Measurements from ENCODE around the gene HIF3A. TPM values are rescaled to one million over a fixed set of nuclear protein-coding genes. Genes with fewer than 3 reads are reported as not detected.

HIF3A gene
- polyA plus RNA-seq, 2 of the 4 experiments (the other 2 are of a cell fraction) = not detected

DNA sequence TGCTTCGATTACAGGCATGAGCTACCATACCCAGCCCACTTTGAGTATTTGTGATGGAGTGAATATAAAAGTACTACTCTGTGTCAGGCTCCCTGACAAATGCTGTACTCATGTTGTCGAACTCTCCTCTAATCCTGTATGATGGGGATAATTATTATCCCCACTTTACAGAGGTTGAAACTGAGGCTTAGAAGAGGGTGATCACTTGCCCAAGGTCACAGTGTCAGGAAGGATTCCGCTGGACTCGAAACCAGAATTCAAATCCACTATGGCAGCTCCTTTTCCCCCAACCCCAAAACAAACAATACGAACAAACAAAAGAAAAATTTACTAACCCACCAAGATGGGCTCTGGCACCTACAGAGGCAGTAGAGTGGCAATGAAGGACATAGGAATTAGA, 48.3 kb downstream of the HIF3A start:
- H3K4me3 ChIP-seq = no peak overlapping the region
- H3K9me3 ChIP-seq = no peaks in the 10 kb centered on the region
- H3K27ac ChIP-seq = no peak overlapping the region
- no peak overlapping the region for H3K4me2 ChIP-seq
- FAIRE-seq (no peak), DNase-seq (ENCODE audit: low read depth in 1 of 2, low spot score in 1 of 2) (no peak), ATAC-seq (no peak)
- ChIA-PET CTCF (interaction anchor here (1.0 to 14.1 kb wide), 12 partner anchors 10 to 87 kb away, joined by 3 to 129 read pairs (median 6); no protein-coding TSS in a partner anchor), POLR2A (no interaction called here)
- TF ChIP-seq ATOH8 (CRISPR knock-in tag; IDR thresholded peaks at IDR 0.05; ENCODE audit: low read depth) (no peak), TP53 (CRISPR knock-in tag; IDR thresholded peaks at IDR 0.05) (no peak), ZC3H11A (IDR thresholded peaks at IDR 0.05) (no peak), RAD21 (conservative IDR thresholded peaks at IDR 0.05 in 1 of 2, IDR thresholded peaks at IDR 0.05 in 1 of 2) (no peak), ZFP36 (IDR thresholded peaks at IDR 0.05; ENCODE audit: borderline replicate concordance, partially characterized antibody) (no peak), TFCP2L1 (CRISPR knock-in tag; IDR thresholded peaks at IDR 0.05) (no peak)
- WGBS (ENCODE audit: missing lambda C conversion rate) = 89% methylated on average over 5 of the region's 5 CpGs
- H3K4me1 ChIP-seq = peaks cover 26% of the 10 kb centered on the region

DNA sequence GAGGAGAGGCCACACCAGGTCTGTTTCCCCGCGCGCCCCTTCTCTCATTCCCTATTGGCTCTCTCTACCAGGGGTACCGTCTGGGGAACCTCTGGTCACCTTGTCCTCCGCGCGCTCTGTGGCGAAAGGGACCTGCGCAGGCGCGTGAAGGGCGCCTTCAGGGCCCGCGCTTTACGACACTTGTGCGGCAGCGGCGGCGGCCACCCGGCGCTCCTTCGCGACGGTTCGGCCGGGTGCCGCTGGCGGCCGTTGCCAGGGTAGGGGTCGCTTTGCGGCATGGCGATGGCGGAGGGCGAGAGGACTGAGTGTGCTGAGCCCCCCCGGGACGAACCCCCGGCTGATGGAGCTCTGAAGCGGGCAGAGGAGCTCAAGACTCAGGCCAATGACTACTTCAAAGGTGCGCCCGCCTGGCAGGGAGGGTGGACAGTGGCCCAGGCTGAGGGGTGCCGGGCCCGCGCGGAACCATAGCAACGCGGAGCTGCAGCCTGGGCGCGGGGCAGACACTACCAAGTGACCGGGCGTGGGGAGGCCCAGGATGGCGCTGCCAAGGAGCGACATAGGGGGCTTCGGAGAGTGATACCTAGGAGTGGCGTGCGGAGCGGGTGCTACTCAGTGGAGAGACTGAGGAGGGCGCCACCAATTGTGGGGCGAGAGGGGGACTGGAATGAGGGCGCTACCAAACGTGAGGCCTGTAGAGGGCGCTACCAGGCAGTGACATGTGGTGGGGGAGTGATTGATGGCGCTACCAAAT, 50.2 kb downstream of the HIF3A start, which contains the start of gene PPP5C:
PPP5C (plus strand) TSS at position 267 of the 751 bp plus-strand sequence; CDS start at position 277, 10 bp downstream.
- WGBS (ENCODE audit: missing lambda C conversion rate) = under 1% methylated on average over 28 of the region's 62 CpGs
- ChIA-PET CTCF (interaction anchor here (0.6 to 14.1 kb wide), 36 partner anchors 10 to 326 kb away, joined by 3 to 129 read pairs (median 6); no protein-coding TSS in a partner anchor), POLR2A (interaction anchor here (0.7 to 1.1 kb wide), 6 partner anchors 9 to 370 kb away, joined by 3 to 4 read pairs (median 3); partner anchors contain the start of gene PRKD2)
- peak within 1 kb of the TSS; percentile 71 for H3K4me3 ChIP-seq
- ATAC-seq = peak; percentile 88 to 92
- H3K27ac ChIP-seq = peak within 1 kb of the TSS; percentile 92 to 97
- peak; percentile 98 to 100 for DNase-seq (ENCODE audit: low read depth in 1 of 2, low spot score in 1 of 2)
- H3K9me3 ChIP-seq = no peaks in the 10 kb centered on the region
- peak; percentile 93 for FAIRE-seq
- H3K4me1 ChIP-seq = peaks cover 44% of the 10 kb centered on the region
- peak within 1 kb of the TSS; percentile 89 for H3K4me2 ChIP-seq
- no peak for TF ChIP-seq FOSB (CRISPR knock-in tag; IDR thresholded peaks at IDR 0.05)
- peak; percentile 53 to 69 for TF ChIP-seq RAD21 (conservative IDR thresholded peaks at IDR 0.05 in 1 of 2, IDR thresholded peaks at IDR 0.05 in 1 of 2)
- TF ChIP-seq MAFK (IDR thresholded peaks at IDR 0.05; ENCODE audit: partially characterized antibody) = no peak
- no peak for TF ChIP-seq ZC3H11A (IDR thresholded peaks at IDR 0.05)
- TF ChIP-seq CTCF (IDR thresholded peaks at IDR 0.05) = peak; percentile 96
- no peak for TF ChIP-seq EHMT2 (IDR thresholded peaks at IDR 0.05; ENCODE audit: low read depth)
- TF ChIP-seq HDAC2 (IDR thresholded peaks at IDR 0.05) = no peak
- TF ChIP-seq ESRRA (IDR thresholded peaks at IDR 0.05; ENCODE audit: borderline replicate concordance, low read length) = no peak
- peak; percentile 90; the same call in 1 of the 2 replicates for TF ChIP-seq E2F6 (IDR thresholded peaks at IDR 0.05; ENCODE audit: borderline replicate concordance, low read depth)
- TF ChIP-seq SMC3 (IDR thresholded peaks at IDR 0.05) = peak; percentile 59; the same call in 2 of the 3 replicates
- TF ChIP-seq HES2 (IDR thresholded peaks at IDR 0.05) = no peak
- peak; percentile 76; the same call in 1 of the 2 replicates for TF ChIP-seq KDM5A (IDR thresholded peaks at IDR 0.05)
- no peak for TF ChIP-seq EP300 (IDR thresholded peaks at IDR 0.05)
- TF ChIP-seq, protein P1, sequence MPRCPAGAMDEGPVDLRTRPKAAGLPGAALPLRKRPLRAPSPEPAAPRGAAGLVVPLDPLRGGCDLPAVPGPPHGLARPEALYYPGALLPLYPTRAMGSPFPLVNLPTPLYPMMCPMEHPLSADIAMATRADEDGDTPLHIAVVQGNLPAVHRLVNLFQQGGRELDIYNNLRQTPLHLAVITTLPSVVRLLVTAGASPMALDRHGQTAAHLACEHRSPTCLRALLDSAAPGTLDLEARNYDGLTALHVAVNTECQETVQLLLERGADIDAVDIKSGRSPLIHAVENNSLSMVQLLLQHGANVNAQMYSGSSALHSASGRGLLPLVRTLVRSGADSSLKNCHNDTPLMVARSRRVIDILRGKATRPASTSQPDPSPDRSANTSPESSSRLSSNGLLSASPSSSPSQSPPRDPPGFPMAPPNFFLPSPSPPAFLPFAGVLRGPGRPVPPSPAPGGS (IDR thresholded peaks at IDR 0.05) = peak; percentile 80; the same call in 2 of the 3 replicates
- no peak for TF ChIP-seq HOXB13 (CRISPR knock-in tag; IDR thresholded peaks at IDR 0.05; ENCODE audit: low read depth)
- TF ChIP-seq, protein P2, sequence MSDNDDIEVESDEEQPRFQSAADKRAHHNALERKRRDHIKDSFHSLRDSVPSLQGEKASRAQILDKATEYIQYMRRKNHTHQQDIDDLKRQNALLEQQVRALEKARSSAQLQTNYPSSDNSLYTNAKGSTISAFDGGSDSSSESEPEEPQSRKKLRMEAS (IDR thresholded peaks at IDR 0.05) = peak; percentile 86
- TF ChIP-seq SREBF2 (IDR thresholded peaks at IDR 0.05) = no peak
- TF ChIP-seq POLR2A (IDR thresholded peaks at IDR 0.05; ENCODE audit: low read length) = peak; percentile 80
- TF ChIP-seq RARB (CRISPR knock-in tag; IDR thresholded peaks at IDR 0.05) = no peak
- no peak for TF ChIP-seq TP53 (CRISPR knock-in tag; IDR thresholded peaks at IDR 0.05)
- peak; percentile 100 for TF ChIP-seq HOXB5 (CRISPR knock-in tag; IDR thresholded peaks at IDR 0.05)
- TF ChIP-seq MAZ (IDR thresholded peaks at IDR 0.05; ENCODE audit: borderline replicate concordance, low read depth, low read length) = 0 out of 2 replicates have a peak, but pooled peaks have one; percentile 50
- no peak for TF ChIP-seq KDM1A (IDR thresholded peaks at IDR 0.05; ENCODE audit: low read depth)
- no peak; the same call in 1 of the 2 replicates for TF ChIP-seq MYC (IDR thresholded peaks at IDR 0.05; ENCODE audit: borderline replicate concordance, low read length)
- no peak for TF ChIP-seq RNF2 (IDR thresholded peaks at IDR 0.05; ENCODE audit: borderline replicate concordance, low read depth)
- TF ChIP-seq PHF8 (IDR thresholded peaks at IDR 0.05; ENCODE audit: borderline replicate concordance, low read depth) = peak; percentile 76; the same call in 1 of the 2 replicates
- TF ChIP-seq PBX3 (IDR thresholded peaks at IDR 0.05) = 0 out of 2 replicates have a peak, but pooled peaks have one; percentile 77

All from A549 (cell line).